Daoy (cell line): ENCODE data around the gene KRTAP12-3. TPM values are rescaled to one million over a fixed set of nuclear protein-coding genes. Genes with fewer than 3 reads are reported as not detected.
"Not testable (repeated sequence)": the region's sequence is repeated elsewhere in the genome, so short reads cannot be mapped to it uniquely, and the experiment has no call there.

Experiments used
- DNase-seq: peaks from one replicate; pipeline ENCODE4 v3.0.0-alpha.2; 2015; ENCODE audit warnings: low read depth
- total RNA-seq: library from RNA; depleted of rRNA; stranded (reverse); fragments of >200 nt; shearing (Covaris generic); gene quantifications from 2 replicates; pipeline ENCODE4 v1.2.3, GENCODE V29; 2014; rRNA removed

The KRTAP12-3 gene, protein sequence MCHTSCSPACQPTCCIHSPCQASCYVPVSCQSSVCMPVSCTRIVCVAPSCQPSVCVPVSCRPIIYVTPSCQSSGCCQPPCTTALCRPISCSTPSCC
- not detected in 2 replicates for total RNA-seq

DNA sequence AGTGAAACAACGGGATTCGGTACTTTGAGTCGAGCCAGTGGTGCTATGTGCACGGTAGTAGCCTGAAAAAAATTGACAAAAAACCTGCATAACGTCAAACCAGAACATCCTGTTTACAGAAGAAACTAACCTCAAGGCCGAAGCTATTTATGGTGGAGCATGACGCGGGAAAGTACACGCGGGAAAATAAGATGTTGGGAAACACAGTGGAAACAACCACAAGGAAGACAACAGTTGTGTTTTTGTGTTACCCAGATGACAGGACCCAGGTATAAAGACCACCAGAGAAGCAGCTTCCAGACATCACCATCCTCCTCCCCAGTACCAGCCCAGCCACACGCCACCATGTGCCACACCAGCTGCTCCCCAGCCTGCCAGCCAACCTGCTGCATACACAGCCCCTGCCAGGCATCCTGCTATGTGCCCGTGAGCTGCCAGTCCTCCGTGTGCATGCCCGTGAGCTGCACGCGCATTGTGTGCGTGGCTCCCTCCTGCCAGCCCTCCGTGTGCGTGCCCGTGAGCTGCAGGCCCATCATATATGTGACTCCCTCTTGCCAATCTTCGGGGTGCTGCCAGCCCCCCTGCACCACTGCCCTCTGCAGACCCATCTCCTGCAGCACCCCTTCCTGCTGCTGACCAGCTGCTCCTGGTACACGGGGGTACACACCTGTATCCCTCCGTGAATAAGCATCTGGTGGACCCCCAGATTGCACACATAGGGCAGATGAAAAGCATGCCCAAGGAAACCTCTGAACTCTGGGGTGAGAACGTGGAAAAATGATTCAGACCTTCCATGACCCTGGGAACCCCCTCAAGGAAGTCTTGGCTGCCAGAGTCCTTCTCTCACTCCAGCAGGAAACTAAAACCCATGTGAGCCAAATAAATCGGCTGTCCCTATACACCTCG, at the start of gene KRTAP12-3:
TSS of gene KRTAP12-3 (plus strand) at position 298 of the 906 bp plus-strand sequence. CDS start at position 346, 48 bp downstream.
- DNase-seq: no peak

- no peak for DNase-seq
Measured at GRCh38 chr21:44609193-44609592, 48.5 kb upstream of the KRTAP12-3 start.

- not testable (repeated sequence) for DNase-seq
Measured at GRCh38 chr21:44610157-44610843, 47.4 kb upstream of the KRTAP12-3 start.

GRCh38 chr21:44611551-44611950, 46.2 kb upstream of the KRTAP12-3 start:
- no peak for DNase-seq

DNA sequence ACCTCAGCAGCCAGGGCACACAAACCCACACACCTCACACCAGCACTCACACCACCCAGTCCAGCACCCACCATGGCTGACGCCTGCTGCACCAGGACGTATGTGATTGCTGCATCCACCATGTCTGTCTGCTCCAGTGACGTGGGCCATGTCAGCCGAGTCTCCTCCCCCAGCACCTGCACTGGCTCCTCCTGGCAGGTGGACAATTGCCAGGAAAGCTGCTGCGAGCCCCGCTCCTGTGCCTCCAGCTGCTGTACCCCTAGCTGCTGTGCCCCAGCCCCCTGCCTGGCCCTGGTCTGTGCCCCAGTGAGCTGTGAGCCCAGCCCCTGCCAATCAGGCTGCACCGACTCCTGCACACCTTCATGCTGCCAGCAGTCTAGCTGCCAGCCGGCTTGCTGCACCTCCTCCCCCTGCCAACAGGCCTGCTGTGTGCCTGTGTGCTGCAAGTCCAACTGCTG, 45.7 kb upstream of the KRTAP12-3 start, which contains the start of gene KRTAP10-8:
TSS of gene KRTAP10-8 (plus strand) at position 51 of the 458 bp plus-strand sequence. CDS start at position 73, 22 bp downstream.
- DNase-seq: no peak

GRCh38 chr21:44612669-44613229, 45.0 kb upstream of the KRTAP12-3 start:
- no peak for DNase-seq

- no peak for DNase-seq
Measured at GRCh38 chr21:44613386-44614155, 44.2 kb upstream of the KRTAP12-3 start.

DNA sequence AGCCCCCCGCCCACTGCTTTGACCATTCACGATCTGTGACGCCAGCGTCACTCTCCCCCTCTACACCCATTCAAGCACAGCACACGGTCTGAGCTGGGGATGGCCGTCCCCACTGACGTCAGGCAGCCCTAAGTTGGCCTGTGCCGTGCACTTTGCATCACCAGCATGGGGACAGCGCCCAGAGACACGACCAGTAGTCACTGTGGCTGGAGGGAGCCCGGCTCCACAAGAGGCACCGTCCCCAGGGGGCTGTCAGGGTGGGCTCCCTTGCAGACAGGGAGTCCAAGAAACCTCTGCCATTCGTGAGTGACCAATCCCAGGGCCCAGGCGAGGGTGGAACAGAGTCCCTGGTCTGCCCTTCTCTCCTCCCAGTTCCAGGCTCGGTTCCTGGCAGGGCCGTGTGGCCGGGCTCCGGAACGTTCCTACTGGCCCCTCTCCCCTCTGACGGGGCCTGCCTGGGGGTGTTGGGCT, 43.5 kb upstream of the KRTAP12-3 start:
- no peak for DNase-seq

GRCh38 chr21:44614961-44615391, 42.8 kb upstream of the KRTAP12-3 start:
- no peak for DNase-seq

GRCh38 chr21:44615466-44615865, 42.3 kb upstream of the KRTAP12-3 start:
- DNase-seq: no peak

DNA sequence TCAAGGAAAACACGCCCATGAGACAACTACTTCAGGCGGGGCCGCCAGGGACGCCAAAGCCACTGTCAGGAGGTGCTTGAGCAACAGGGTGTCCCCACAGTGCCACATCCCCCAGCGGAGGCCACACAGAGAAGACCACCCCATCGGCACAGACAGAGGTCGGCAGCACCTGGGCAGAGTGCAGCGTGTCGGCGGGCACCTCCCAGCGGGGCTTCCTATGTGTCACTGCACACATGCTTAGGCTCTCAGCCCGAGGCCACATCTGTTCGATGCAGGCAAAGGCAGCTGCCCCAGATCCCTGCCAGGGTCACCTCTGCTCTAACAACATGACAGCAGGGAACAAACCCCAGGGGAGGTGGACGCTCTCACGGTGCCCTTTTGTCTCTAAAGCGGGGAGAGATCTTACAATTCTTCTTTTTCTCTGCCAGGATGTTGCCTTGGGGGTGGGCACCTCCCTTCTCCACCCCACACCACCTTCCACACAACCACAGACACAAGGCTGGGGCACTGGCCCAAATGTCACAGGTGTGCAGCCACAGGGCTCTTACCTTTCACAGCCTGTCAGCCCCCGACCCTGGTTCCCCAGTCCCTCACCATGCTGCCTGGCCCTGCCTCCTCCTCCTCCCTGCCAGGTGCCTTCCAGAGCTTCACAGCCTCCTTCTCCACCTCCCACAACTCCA, 41.7 kb upstream of the KRTAP12-3 start:
- no peak for DNase-seq

DNA sequence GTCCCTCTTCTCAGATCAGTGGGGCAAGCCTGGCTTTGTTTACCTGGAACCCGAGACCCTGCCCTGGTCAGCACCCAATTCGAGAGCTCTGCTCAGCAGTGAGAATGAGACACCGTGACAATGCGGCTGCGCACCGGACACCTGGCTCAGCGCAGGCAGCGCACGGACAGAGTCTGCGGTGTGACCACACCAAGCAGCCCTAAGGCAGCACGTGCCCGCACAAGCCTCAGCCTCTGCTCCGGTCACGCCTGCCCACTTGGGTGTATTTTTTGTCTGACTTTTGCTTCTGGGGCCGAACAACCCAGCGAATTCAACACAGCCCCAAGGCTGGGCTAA, 41.2 kb upstream of the KRTAP12-3 start:
- no peak for DNase-seq

DNA sequence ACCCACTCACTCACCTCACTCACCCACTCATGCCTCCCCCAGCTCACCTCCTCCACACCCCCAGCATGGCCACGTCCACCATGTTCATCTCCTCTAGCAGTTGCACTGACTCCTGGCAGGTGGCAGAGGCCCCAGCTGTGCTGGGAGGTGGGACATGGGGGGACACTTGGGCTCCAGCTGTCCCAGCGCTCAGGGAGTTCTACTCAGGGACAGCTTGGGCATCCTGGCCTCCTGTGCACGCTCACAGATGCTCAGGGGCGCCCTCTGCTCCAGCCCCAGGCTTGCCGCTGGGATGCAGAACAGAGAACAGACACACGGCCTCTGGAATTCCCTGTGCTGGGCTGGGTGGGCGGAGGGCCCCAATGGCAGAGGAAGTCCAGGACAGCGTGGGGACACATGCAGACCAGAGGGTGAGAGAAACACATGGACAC, 40.6 kb upstream of the KRTAP12-3 start:
- no peak for DNase-seq

GRCh38 chr21:44618504-44618903, 39.2 kb upstream of the KRTAP12-3 start:
- DNase-seq: no peak

DNA sequence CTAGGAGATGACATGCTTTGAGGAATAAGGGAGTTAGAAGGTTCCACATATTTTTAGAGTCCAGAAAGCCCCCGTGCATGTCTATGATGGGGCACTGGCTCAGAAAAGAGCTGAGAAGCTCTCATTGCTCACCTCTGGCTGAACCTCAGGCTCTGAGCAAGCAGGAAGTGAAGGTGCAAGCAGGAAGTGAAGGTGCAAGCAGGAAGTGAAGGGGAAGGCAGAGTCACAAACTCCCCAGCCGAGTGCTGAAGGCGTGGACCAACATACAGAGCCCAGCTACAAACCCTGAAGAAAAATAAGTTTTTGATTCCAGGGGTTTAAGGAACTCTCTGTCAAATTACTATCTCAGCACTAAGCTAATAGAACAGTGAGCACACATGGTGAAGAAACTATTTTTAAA, 38.8 kb upstream of the KRTAP12-3 start:
- no peak for DNase-seq

DNA sequence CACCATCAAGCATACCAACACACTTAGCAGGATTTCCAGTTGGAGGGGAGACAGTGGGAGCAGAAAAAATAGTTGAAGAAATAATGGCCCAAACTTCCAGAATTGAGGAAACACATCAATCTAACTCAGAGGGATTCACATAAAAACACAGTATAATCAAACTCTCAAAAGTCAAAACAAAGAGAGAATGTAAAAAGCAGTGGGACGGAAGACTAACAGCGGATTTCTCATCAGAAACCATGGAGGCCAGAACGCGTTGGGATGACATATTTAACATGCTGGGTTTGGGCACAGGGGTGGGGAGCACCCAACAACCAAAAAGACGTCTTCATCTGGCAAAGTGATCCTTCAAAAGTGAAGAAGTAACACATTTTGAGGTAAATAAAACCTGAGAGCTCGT, 37.8 kb upstream of the KRTAP12-3 start:
- DNase-seq: no peak

DNA sequence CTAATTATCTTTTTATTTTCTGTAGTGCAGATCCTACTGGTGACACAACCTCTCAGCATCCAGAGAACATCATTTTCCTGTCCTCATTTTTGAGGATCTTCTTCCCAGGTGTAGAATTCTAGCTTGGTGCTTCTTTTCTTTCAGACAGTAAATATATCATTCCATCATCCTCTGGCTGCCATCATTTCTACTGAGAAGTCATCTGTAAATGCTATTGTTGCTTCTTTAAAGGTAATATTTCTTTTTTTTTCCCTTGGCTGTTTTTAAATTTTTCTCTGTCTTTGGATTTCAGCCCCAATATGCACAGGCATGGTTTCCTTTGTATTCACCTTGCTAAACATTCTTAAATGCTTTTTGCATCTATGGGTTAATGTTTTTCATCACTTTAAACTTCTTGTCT, 34.2 kb upstream of the KRTAP12-3 start:
- no peak for DNase-seq

GRCh38 chr21:44625756-44626155, 32.0 kb upstream of the KRTAP12-3 start:
- no peak for DNase-seq

GRCh38 chr21:44626262-44626661, 31.5 kb upstream of the KRTAP12-3 start:
- no peak for DNase-seq

GRCh38 chr21:44626673-44627143, 31.0 kb upstream of the KRTAP12-3 start, which contains the start of gene KRTAP10-9:
Gene KRTAP10-9 (plus strand): TSS chr21:44627093. CDS start chr21:44627172, 79 bp downstream.
- no peak for DNase-seq
